Loucy (cell line): Measurements from ENCODE around the gene NXN.

ENCODE experiments used
- H2AFZ ChIP-seq: fragments of 200-600 bp; sonication (generic); 2 replicates; pipeline ENCODE4 v1.6.0; 2016; ENCODE audit warnings: antibody characterized with exemption, mild to moderate bottlenecking, low read length, moderate library complexity
- H3F3A ChIP-seq: fragments of 200-600 bp; 2 replicates; pipeline ENCODE4 v1.6.0; 2016; ENCODE audit warnings: antibody characterized with exemption, low read depth, mild to moderate bottlenecking
- H3K27me3 ChIP-seq: fragments of 200-600 bp; sonication (generic); 2 replicates; pipeline ENCODE4 v1.6.1; 2014; ENCODE audit warnings: low read length, mild to moderate bottlenecking; ENCODE audit not compliant: insufficient read depth, poor library complexity, severe bottlenecking
- H3K36me3 ChIP-seq: fragments of 200-600 bp; sonication (generic); 2 replicates; pipeline ENCODE4 v1.6.1; 2016; ENCODE audit warnings: low read length; ENCODE audit not compliant: insufficient read depth
- H3K4me1 ChIP-seq: fragments of 200-600 bp; sonication (generic); 2 replicates; pipeline ENCODE4 v1.5.1; 2014; ENCODE audit warnings: low read length, mild to moderate bottlenecking; ENCODE audit not compliant: insufficient read depth, poor library complexity, severe bottlenecking
- H3K4me2 ChIP-seq: fragments of 200-600 bp; sonication (generic); 2 replicates; pipeline ENCODE4 v1.6.0; 2014; ENCODE audit warnings: antibody characterized with exemption, low read length, low read depth, mild to moderate bottlenecking; ENCODE audit not compliant: poor library complexity, severe bottlenecking
- H3K4me3 ChIP-seq: fragments of 200-600 bp; sonication (generic); 2 replicates; pipeline ENCODE4 v1.5.1; 2014; ENCODE audit warnings: low read length, mild to moderate bottlenecking, mixed read lengths; ENCODE audit not compliant: poor library complexity, severe bottlenecking
- H3K79me2 ChIP-seq: fragments of 200-600 bp; sonication (generic); 2 replicates; pipeline ENCODE4 v1.6.1; 2014; ENCODE audit warnings: low read length; ENCODE audit not compliant: insufficient read depth
- H3K9ac ChIP-seq: fragments of 200-600 bp; sonication (generic); 2 replicates; pipeline ENCODE4 v1.6.0; 2014; ENCODE audit warnings: mild to moderate bottlenecking, low read depth, low read length, moderate library complexity; ENCODE audit not compliant: poor library complexity, severe bottlenecking
- H3K9me2 ChIP-seq: fragments of 200-600 bp; sonication (generic); replicated peaks from 2 replicates; pipeline ENCODE4 v1.6.1; 2016; ENCODE audit warnings: low read depth, low read length, mixed read lengths
- H3K9me3 ChIP-seq: fragments of 200-600 bp; sonication (generic); 2 replicates; pipeline ENCODE4 v1.6.1; 2014; ENCODE audit warnings: mild to moderate bottlenecking, antibody characterized with exemption, low read length, low read depth; ENCODE audit not compliant: insufficient read depth
- H4K20me1 ChIP-seq: fragments of 200-600 bp; sonication (generic); 2 replicates; pipeline ENCODE4 v1.6.0; 2014; ENCODE audit warnings: antibody characterized with exemption, low read length, mild to moderate bottlenecking; ENCODE audit not compliant: insufficient read depth, poor library complexity, severe bottlenecking
- CTCF ChIP-seq: fragments of 200-600 bp; sonication (generic); conservative IDR thresholded peaks from 2 replicates; pipeline ENCODE4 v1.5.1; 2014; ENCODE audit warnings: mild to moderate bottlenecking, antibody characterized with exemption, low read length
- EZH2phosphoT487 ChIP-seq: fragments of 200-600 bp; IDR thresholded peaks from 2 replicates; pipeline ENCODE4 v1.6.1; 2018; ENCODE audit warnings: antibody characterized with exemption, mild to moderate bottlenecking, moderate library complexity, borderline replicate concordance

The NXN gene

DNA sequence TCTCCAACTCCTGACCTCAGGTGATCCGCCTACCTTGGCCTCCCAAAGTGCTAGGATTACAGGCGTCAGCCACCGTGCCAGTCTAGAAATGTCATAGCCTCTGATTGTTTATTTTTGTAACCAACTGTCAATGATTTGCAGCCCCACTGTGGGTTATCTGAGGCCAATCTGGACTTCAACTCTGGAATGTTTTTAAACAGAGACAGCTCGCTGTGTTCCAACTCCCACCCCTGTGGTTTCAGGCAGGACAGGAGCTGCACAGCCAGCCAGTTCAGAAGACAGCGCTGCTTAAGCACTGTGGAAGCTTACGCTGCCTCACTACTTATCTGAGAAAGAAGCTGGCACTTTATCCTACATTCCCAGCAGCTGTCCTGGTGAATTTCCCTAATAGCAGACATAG is 177.9 kb downstream of the NXN start:
- no peaks in the 10 kb centered on the region for H3K36me3 ChIP-seq
- no peaks in the 10 kb centered on the region for H3K27me3 ChIP-seq
- H3K4me2 ChIP-seq, result no peak overlapping the region

GRCh38 chr17:800446-801242 is 178.9 kb downstream of the NXN start:
- Histone ChIP-seq H3K9ac (no peak overlapping the region), H3K4me1 (no peaks in the 10 kb centered on the region), H3F3A (no peaks in the 10 kb centered on the region), H3K9me3 (no peaks in the 10 kb centered on the region; the same call in 1 of the 2 replicates), H3K27me3 (no peaks in the 10 kb centered on the region), H3K36me3 (no peaks in the 10 kb centered on the region), H3K4me2 (no peak overlapping the region), H3K79me2 (no peaks in the 10 kb centered on the region), H3K4me3 (no peak overlapping the region), H3K9me2 (no peaks in the 10 kb centered on the region), H2AFZ (no peak overlapping the region), H4K20me1 (no peaks in the 10 kb centered on the region)
- TF ChIP-seq CTCF, result no peak
- TF ChIP-seq EZH2phosphoT487, result no peak

More for the DNA sequence above, 177.9 kb downstream of the NXN start:
- TF ChIP-seq EZH2phosphoT487 (no peak), CTCF (no peak)
- no peaks in the 10 kb centered on the region for H3K9me2 ChIP-seq
- no peak overlapping the region for H2AFZ ChIP-seq
- H3K4me1 ChIP-seq, result no peaks in the 10 kb centered on the region
- no peak overlapping the region for H3K4me3 ChIP-seq
- H3K9ac ChIP-seq, result no peak overlapping the region
- H3K9me3 ChIP-seq, result no peaks in the 10 kb centered on the region; the same call in 1 of the 2 replicates
- H4K20me1 ChIP-seq, result no peaks in the 10 kb centered on the region
- H3K79me2 ChIP-seq, result no peaks in the 10 kb centered on the region
- H3F3A ChIP-seq, result no peaks in the 10 kb centered on the region

DNA sequence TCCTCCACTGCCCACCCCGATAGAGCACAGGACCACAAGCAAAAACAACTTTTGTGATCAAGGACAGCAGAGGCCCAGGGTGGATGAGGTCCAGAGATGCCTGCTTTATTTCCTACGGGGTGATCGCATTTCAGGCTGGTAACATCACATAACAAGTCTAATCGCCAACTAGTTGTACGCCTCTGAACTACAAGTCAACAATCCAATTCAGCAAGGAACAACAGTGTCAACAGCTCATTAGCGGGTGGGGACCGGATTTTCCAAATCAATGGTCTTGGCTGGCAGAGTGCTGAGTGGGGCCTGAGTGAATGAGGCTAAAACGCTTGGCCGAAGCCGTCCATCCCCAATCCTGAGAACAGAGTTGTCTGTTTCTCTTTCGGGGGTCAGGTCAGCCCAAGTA is 180.3 kb downstream of the NXN start:
- Histone ChIP-seq H3K4me2 (no peak overlapping the region), H3K9ac (no peak overlapping the region), H3K4me3 (no peak overlapping the region), H4K20me1 (no peaks in the 10 kb centered on the region), H3K27me3 (no peaks in the 10 kb centered on the region), H3K4me1 (no peaks in the 10 kb centered on the region), H3K36me3 (no peaks in the 10 kb centered on the region), H2AFZ (no peak overlapping the region), H3K79me2 (no peaks in the 10 kb centered on the region), H3F3A (no peaks in the 10 kb centered on the region), H3K9me2 (no peaks in the 10 kb centered on the region), H3K9me3 (no peaks in the 10 kb centered on the region; the same call in 1 of the 2 replicates)
- TF ChIP-seq CTCF (no peak), EZH2phosphoT487 (no peak)
